SH-SY5Y (cell line): ENCODE data around the gene CDK16.
A peak's percentile ranks its signal among the peaks of the same experiment; 100 is the strongest.

Experiments
- GATA2 ChIP-seq: IDR thresholded peaks from 2 replicates; pipeline ENCODE4 v1.6.1; 2011; ENCODE audit warnings: mild to moderate bottlenecking, low read depth, low read length
- GATA3 ChIP-seq: IDR thresholded peaks from 2 replicates; pipeline ENCODE4 v1.6.1; 2011; ENCODE audit warnings: low read depth, mild to moderate bottlenecking, low read length, moderate library complexity

Gene CDK16

GRCh38 chrX:47239199-47239598, 20.7 kb downstream of the CDK16 start:
- TF ChIP-seq GATA3 (no peak), GATA2 (no peak)

GRCh38 chrX:47239898-47240545, 21.5 kb downstream of the CDK16 start:
- TF ChIP-seq GATA3 (no peak), GATA2 (no peak)

DNA sequence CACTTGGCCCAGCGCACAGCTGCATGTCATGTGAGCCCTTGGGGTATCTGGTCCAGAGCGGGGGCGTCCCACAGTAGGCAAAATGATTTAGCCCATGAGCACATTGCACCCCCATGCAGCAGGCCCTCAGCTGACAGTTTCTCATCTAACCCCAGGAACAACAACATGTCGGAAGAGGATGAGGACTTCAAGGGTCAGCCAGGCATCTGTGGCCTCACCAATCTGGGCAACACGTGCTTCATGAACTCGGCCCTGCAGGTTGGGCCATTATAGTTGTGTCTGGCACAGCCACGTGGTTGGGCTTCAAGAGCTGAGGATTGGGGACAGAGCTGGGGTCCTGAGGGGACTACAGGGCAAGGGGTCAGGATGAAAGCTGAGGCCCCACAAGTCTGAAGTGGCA, 22.1 kb downstream of the CDK16 start:
- no peak for TF ChIP-seq GATA3
- TF ChIP-seq GATA2: no peak

DNA sequence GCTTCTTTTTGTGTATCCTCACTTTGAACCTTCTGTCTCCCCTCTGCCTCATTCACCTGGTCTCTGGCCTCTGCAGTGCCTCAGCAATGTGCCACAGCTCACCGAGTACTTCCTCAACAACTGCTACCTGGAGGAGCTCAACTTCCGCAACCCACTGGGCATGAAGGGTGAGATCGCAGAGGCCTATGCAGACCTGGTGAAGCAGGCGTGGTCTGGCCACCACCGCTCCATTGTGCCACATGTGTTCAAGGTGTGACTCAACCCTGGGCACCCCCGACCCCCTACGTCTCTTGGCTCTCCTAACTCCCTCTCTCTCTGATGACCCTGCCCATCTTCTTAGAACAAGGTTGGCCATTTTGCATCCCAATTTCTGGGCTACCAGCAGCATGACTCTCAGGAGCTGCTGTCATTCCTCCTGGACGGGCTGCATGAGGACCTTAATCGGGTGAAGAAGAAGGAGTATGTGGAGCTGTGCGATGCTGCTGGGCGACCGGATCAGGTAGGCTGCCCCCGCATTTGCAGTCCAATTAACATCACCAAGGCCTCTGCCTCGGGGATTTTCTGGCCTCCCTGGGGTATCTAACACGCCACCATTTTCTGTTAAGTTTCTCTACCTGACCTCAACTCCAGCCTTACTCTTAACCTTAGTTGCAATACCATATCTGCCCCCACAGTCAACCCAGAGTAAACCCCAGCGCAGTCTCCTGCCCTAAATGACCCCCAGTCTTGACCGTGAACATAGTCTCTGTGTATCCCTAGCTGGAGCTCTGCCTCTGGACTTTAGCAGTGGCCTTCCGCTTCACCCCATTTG, 22.9 kb downstream of the CDK16 start:
- TF ChIP-seq GATA3 (no peak), GATA2 (no peak)

- no peak for TF ChIP-seq GATA2
- no peak for TF ChIP-seq GATA3
Measured at GRCh38 chrX:47242321-47242720, 23.8 kb downstream of the CDK16 start.

DNA sequence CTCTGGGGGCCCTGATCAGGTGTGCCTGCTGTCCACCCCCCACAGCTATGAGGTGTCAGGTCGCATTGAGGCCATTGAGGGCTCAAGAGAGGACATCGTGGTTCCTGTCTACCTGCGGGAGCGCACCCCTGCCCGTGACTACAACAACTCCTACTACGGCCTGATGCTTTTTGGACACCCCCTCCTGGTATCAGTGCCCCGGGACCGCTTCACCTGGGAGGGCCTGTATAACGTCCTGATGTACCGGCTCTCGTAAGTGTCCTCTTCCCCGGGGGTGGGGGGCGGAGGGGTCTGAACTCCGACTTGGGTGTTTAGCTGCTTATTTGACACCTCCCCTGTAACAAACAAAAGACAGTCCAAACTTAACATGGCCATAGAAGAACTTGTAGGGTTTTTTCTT, 24.9 kb downstream of the CDK16 start:
- TF ChIP-seq GATA2 (no peak), GATA3 (no peak)

- TF ChIP-seq GATA3 (no peak), GATA2 (no peak)
Measured at GRCh38 chrX:47244676-47245075, 26.2 kb downstream of the CDK16 start.

DNA sequence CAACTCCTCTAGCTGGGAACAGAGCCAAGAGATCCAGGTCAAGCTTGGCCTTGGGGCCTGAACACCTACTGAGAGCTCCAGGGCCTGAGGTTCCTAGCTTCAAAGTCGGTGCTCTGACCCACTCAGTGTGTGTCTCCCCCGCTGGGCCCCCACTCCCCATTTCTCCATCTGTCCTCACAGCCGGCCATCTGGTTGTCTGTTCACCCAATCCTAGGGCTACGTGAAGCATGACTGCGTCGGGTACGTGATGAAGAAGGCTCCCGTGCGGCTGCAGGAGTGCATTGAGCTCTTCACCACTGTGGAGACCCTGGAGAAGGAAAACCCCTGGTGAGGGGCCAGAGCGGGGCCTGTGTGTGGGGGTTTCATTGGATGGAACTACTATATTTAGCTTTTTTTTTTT, 26.7 kb downstream of the CDK16 start:
- TF ChIP-seq GATA2 (no peak), GATA3 (no peak)

DNA sequence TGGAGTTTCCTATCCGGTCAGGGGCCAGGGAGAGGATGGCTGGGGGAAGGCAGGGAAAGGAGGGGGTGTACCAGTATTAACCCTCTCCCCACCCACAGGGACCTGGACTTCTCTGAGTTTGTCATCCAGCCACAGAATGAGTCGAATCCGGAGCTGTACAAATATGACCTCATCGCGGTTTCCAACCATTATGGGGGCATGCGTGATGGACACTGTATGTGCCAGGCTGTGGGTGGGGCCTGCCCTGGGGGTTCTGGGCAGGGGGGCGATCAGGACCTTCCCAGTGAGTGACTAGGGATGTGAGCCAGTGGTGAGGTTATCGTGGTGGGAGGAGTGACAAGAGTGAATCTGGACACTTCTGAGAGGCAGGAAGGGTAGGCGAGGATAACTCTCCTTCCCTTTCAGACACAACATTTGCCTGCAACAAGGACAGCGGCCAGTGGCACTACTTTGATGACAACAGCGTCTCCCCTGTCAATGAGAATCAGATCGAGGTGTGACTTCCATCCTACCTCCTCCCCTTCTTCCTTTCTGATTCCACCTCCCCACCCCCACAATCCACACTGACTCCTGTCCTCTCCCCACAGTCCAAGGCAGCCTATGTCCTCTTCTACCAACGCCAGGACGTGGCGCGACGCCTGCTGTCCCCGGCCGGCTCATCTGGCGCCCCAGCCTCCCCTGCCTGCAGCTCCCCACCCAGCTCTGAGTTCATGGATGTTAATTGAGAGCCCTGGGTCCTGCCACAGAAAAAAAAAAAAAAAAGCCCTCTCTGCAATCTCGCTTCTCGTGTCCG, 28.9 kb downstream of the CDK16 start:
- TF ChIP-seq GATA2 (no peak), GATA3 (no peak)

DNA sequence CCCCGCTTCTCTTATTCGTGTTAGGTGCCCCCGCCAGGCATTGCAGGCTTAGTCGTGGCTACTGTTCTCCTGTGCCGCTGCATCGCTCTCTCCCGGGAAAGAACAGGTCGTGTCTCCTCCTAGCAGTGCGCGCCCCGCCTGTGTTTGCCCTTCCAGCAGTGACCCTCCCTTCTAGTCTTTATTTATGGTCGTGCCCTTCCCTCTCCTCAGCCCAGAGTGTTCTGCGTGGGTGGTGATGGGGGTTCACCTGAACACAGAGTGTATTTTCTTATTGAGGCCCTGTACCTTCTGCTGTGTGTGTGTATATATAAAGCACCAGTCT, 29.5 kb downstream of the CDK16 start:
- TF ChIP-seq GATA3 (no peak), GATA2 (no peak)

GRCh38 chrX:47248576-47248975, 30.1 kb downstream of the CDK16 start:
- no peak for TF ChIP-seq GATA2
- TF ChIP-seq GATA3: no peak

- TF ChIP-seq GATA2 (peak; percentile 45; the same call in 1 of the 2 replicates), GATA3 (no peak)
Measured at GRCh38 chrX:47250017-47250347, 31.5 kb downstream of the CDK16 start.

DNA sequence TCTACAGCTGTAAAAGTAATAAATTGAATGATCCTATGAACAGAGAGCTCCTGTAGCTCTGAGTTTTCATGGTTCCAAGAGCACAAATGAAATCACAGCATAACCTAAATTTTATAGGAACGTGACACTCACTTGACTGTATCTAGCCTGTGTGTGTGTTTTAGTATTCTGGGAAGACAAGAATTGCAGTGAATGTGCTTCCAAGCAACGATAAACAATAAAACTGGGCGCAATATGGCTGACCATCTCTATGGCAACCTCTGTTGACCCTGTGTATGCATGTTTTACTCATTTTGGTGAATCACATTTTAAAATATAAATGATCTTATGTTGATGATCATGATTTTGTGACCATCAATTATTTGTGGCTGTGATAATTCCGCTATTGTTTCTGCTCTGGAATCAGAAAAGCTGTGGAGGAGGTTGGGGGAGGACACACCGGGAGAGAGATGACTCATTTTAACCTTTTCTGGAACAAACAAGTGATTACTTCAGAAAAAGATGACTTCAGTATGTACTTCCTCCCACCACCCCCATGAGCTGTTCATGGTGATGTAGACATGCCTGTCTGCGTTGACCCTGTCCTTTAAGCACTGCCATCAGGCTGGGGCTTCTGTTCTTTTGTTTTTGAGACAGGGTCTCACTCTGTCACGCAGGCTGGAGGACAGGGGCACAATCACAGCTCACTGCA, 46.1 kb downstream of the CDK16 start:
- TF ChIP-seq GATA2 (no peak), GATA3 (no peak)

- TF ChIP-seq GATA3 (no peak), GATA2 (no peak)
Measured at GRCh38 chrX:47266643-47267042, 48.2 kb downstream of the CDK16 start.
